CD4-positive, alpha-beta T cell treated with Interleukin-12 subunit alpha and Interleukin-12 subunit beta, for 1 hour (primary cell): ENCODE data around the gene AKAP6.
"Not testable (repeated sequence)": the region's sequence is repeated elsewhere in the genome, so short reads cannot be mapped to it uniquely, and the experiment has no call there.

Experiments
- DNase-seq: peaks from one replicate; pipeline ENCODE4 v3.0.0-alpha.2; 2020

Gene AKAP6

GRCh38 chr14:32785585-32785984 is 456.5 kb downstream of the AKAP6 start:
- no peak for DNase-seq

- DNase-seq: no peak
Measured at GRCh38 chr14:32786886-32787285, 457.8 kb downstream of the AKAP6 start.

GRCh38 chr14:32793033-32793432 is 463.9 kb downstream of the AKAP6 start:
- DNase-seq: not testable (repeated sequence)

- no peak for DNase-seq
Measured at GRCh38 chr14:32800320-32800719, 471.2 kb downstream of the AKAP6 start.

- no peak for DNase-seq
Measured at GRCh38 chr14:32802295-32802694, 473.2 kb downstream of the AKAP6 start.

GRCh38 chr14:32805979-32806378 is 476.9 kb downstream of the AKAP6 start:
- no peak for DNase-seq

GRCh38 chr14:32808644-32809043 is 479.5 kb downstream of the AKAP6 start:
- no peak for DNase-seq

GRCh38 chr14:32809255-32809654 is 480.2 kb downstream of the AKAP6 start:
- DNase-seq: no peak

- DNase-seq: no peak
Measured at GRCh38 chr14:32813401-32813800, 484.3 kb downstream of the AKAP6 start.

GRCh38 chr14:32814721-32815120 is 485.6 kb downstream of the AKAP6 start:
- no peak for DNase-seq

- no peak for DNase-seq
Measured at GRCh38 chr14:32816588-32816987, 487.5 kb downstream of the AKAP6 start.

GRCh38 chr14:32817780-32818179 is 488.7 kb downstream of the AKAP6 start:
- no peak for DNase-seq

GRCh38 chr14:32818581-32818980 is 489.5 kb downstream of the AKAP6 start:
- no peak for DNase-seq

- no peak for DNase-seq
Measured at GRCh38 chr14:32820181-32820580, 491.1 kb downstream of the AKAP6 start.

GRCh38 chr14:32820682-32821081 is 491.6 kb downstream of the AKAP6 start:
- no peak for DNase-seq

GRCh38 chr14:32821964-32822653 is 493.0 kb downstream of the AKAP6 start:
- DNase-seq: no peak

GRCh38 chr14:32823706-32824105 is 494.6 kb downstream of the AKAP6 start:
- DNase-seq: no peak

GRCh38 chr14:32824195-32824594 is 495.1 kb downstream of the AKAP6 start:
- DNase-seq: no peak

GRCh38 chr14:32825058-32825457 is 496.0 kb downstream of the AKAP6 start:
- DNase-seq: no peak

GRCh38 chr14:32826404-32827082 is 497.4 kb downstream of the AKAP6 start:
- no peak for DNase-seq

- DNase-seq: no peak
Measured at GRCh38 chr14:32827514-32827913, 498.4 kb downstream of the AKAP6 start.

- DNase-seq: no peak
Measured at GRCh38 chr14:32835924-32836323, 506.8 kb downstream of the AKAP6 start.

GRCh38 chr14:32841698-32842097 is 512.6 kb downstream of the AKAP6 start:
- no peak for DNase-seq

- no peak for DNase-seq
Measured at GRCh38 chr14:32846821-32847365, 517.8 kb downstream of the AKAP6 start.
